HepG2 (cell line): ENCODE measurements around the gene ACSS1. TPM values are rescaled to one million over a fixed set of nuclear protein-coding genes. Genes with fewer than 3 reads are reported as not detected.

ENCODE experiments used
- CEBPG ChIP-seq: IDR thresholded peaks from 2 replicates; pipeline ENCODE4 v1.6.1; 2016
- MAZ ChIP-seq, 2 experiments: sonication (generic) in 1 of 2; formaldehyde crosslinking in 1 of 2; IDR thresholded peaks; 2 replicates each; pipeline versions ENCODE4 v1.5.0 to v1.6.1; 2012 to 2020; ENCODE audit warnings: low read depth in 2 of 2, mild to moderate bottlenecking in 2 of 2, borderline replicate concordance in 1 of 2, improper control_type of control experiment in 1 of 2, low read length in 1 of 2, missing genetic modification reagents in 1 of 2, moderate library complexity in 1 of 2
- MED13 ChIP-seq: sonication (generic); formaldehyde crosslinking; IDR thresholded peaks from 2 replicates; pipeline ENCODE4 v1.5.0; 2020; ENCODE audit warnings: missing genetic modification reagents
- NFYB ChIP-seq: sonication (generic); formaldehyde crosslinking; IDR thresholded peaks from 2 replicates; pipeline ENCODE4 v1.4.0; 2020; ENCODE audit warnings: missing genetic modification reagents
- ZBTB42 ChIP-seq: sonication (generic); formaldehyde crosslinking; IDR thresholded peaks from 2 replicates; pipeline ENCODE4 v1.5.0; 2020; ENCODE audit warnings: mild to moderate bottlenecking, missing genetic modification reagents
- ZC3H13 ChIP-seq: sonication (generic); formaldehyde crosslinking; IDR thresholded peaks from 2 replicates; pipeline ENCODE4 v1.8.1; 2023; ENCODE audit warnings: mild to moderate bottlenecking, missing genetic modification reagents, moderate library complexity
- ZNF264 ChIP-seq: sonication (generic); formaldehyde crosslinking; IDR thresholded peaks from 2 replicates; pipeline ENCODE4 v1.4.0; 2020; ENCODE audit warnings: missing genetic modification reagents
- ZNF292 ChIP-seq: sonication (generic); formaldehyde crosslinking; IDR thresholded peaks from 2 replicates; pipeline ENCODE4 v1.8.1; 2022; ENCODE audit warnings: mild to moderate bottlenecking, low read depth, missing genetic modification reagents, borderline replicate concordance
- ZNF350 ChIP-seq: sonication (generic); formaldehyde crosslinking; IDR thresholded peaks from 2 replicates; pipeline ENCODE4 v1.4.0; 2020; ENCODE audit warnings: mild to moderate bottlenecking, low read depth, missing genetic modification reagents, borderline replicate concordance
- ZNF546 ChIP-seq: sonication (generic); formaldehyde crosslinking; conservative IDR thresholded peaks from 2 replicates; pipeline ENCODE4 v1.8.1; 2023; ENCODE audit warnings: mild to moderate bottlenecking, missing genetic modification reagents
- ZNF577 ChIP-seq: sonication (generic); formaldehyde crosslinking; IDR thresholded peaks from 2 replicates; pipeline ENCODE4 v1.4.0; 2020; ENCODE audit warnings: mild to moderate bottlenecking, low read depth, missing genetic modification reagents, borderline replicate concordance
- ZNF672 ChIP-seq: sonication (generic); formaldehyde crosslinking; IDR thresholded peaks from 2 replicates; pipeline ENCODE4 v1.8.1; 2022; ENCODE audit warnings: missing genetic modification reagents
- ZSCAN25 ChIP-seq: sonication (generic); formaldehyde crosslinking; IDR thresholded peaks from 2 replicates; pipeline ENCODE4 v1.8.0; 2022; ENCODE audit warnings: mild to moderate bottlenecking, missing genetic modification reagents
- polyA plus RNA-seq, 8 experiments: library from polyadenylated mRNA; depleted of rRNA in 3 of 8; stranded (reverse) in 7 of 8; unstranded in 1 of 8; fragments of >200 nt; fragmentation: Illumina TruSeq in 4 of 8; extraction: Trizol in 4 of 8; gene quantifications; 2 replicates each; pipeline versions ENCODE4 v1.2.1 to v1.2.3, GENCODE V29; 2011 to 2016; ENCODE audit warnings: low read depth in 4 of 8, missing spikeins in 1 of 8, mixed read lengths in 1 of 8; ENCODE audit not compliant: insufficient read depth in 1 of 8
- total RNA-seq, 5 experiments: library from RNA; depleted of rRNA; stranded (reverse); fragments of >200 nt; fragmentation: Illumina TruSeq; extraction: Trizol; gene quantifications; 2 replicates each; pipeline ENCODE4 v1.2.3, GENCODE V29; 2016; ENCODE audit warnings: low read depth in 1 of 5
- TF ChIP-seq, protein P1 (sequence below), 2 experiments: sonication (generic) in 1 of 2; formaldehyde crosslinking in 1 of 2; IDR thresholded peaks; 2 replicates each; pipeline versions ENCODE4 v1.6.1 to v1.9.0; 2014 to 2022; ENCODE audit warnings: antibody characterized with exemption in 1 of 2, borderline replicate concordance in 1 of 2, inconsistent platforms in 1 of 2, low read depth in 1 of 2, missing genetic modification reagents in 1 of 2
- TF ChIP-seq, protein P2 (sequence below): sonication (generic); formaldehyde crosslinking; conservative IDR thresholded peaks from 2 replicates; pipeline ENCODE4 v1.8.0; 2022; ENCODE audit warnings: missing genetic modification reagents
- TF ChIP-seq, protein P3 (sequence below): sonication (generic); formaldehyde crosslinking; IDR thresholded peaks from 2 replicates; pipeline ENCODE4 v1.5.1; 2020; ENCODE audit warnings: mild to moderate bottlenecking, missing genetic modification reagents, borderline replicate concordance

Gene ACSS1
- total and polyA plus RNA-seq, 2 of the 13 experiments (the other 11 are each of a cell fraction or from before 2014, with no cell fraction given), result 15.2 to 41.6 TPM

DNA sequence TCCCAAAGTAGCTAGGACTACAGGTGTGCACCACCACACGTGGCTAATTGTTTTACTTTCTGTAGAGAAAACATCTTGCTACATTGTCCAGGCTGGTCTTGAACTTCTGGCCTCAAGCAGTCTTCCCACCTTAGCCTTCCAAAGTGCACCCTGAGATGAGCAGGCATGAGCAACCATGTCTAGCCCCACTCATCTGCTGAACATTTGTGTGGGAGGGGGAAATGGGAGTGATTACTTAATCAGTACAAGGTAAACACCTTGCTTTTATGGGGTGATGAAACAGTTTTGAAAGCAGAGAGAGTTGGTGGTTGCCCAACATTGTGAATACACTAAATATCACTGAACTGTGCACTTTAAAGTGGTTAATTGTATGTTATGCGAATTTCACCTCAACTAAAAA, 70.7 kb downstream of the ACSS1 start (continued):
- TF ChIP-seq, protein P1, sequence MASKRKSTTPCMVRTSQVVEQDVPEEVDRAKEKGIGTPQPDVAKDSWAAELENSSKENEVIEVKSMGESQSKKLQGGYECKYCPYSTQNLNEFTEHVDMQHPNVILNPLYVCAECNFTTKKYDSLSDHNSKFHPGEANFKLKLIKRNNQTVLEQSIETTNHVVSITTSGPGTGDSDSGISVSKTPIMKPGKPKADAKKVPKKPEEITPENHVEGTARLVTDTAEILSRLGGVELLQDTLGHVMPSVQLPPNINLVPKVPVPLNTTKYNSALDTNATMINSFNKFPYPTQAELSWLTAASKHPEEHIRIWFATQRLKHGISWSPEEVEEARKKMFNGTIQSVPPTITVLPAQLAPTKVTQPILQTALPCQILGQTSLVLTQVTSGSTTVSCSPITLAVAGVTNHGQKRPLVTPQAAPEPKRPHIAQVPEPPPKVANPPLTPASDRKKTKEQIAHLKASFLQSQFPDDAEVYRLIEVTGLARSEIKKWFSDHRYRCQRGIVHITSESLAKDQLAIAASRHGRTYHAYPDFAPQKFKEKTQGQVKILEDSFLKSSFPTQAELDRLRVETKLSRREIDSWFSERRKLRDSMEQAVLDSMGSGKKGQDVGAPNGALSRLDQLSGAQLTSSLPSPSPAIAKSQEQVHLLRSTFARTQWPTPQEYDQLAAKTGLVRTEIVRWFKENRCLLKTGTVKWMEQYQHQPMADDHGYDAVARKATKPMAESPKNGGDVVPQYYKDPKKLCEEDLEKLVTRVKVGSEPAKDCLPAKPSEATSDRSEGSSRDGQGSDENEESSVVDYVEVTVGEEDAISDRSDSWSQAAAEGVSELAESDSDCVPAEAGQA (IDR thresholded peaks at IDR 0.05; ENCODE audit: low read depth), result 0 out of 2 replicates have a peak, but pooled peaks have one; percentile 15
- TF ChIP-seq, protein P1 (CRISPR knock-in tag; IDR thresholded peaks at IDR 0.05; ENCODE audit: borderline replicate concordance), result no peak
- TF ChIP-seq ZNF350 (peak; percentile 68; the same call in 1 of the 2 replicates), ZBTB42 (CRISPR knock-in tag) (no peak), NFYB (CRISPR knock-in tag) (no peak), CEBPG (peak; percentile 98), ZNF292 (CRISPR knock-in tag) (peak; percentile 39; the same call in 1 of the 2 replicates), MED13 (CRISPR knock-in tag) (0 out of 2 replicates have a peak, but pooled peaks have one; percentile 21), ZC3H13 (CRISPR knock-in tag) (no peak), ZNF546 (CRISPR knock-in tag) (no peak), MAZ (IDR thresholded peaks at IDR 0.05; ENCODE audit: borderline replicate concordance, low read depth, low read length) (peak; percentile 47; the same call in 1 of the 2 replicates), MAZ (CRISPR knock-in tag; IDR thresholded peaks at IDR 0.05; ENCODE audit: low read depth) (peak; percentile 79; the same call in 1 of the 2 replicates), ZSCAN25 (CRISPR knock-in tag) (no peak), ZNF264 (CRISPR knock-in tag) (0 out of 2 replicates have a peak, but pooled peaks have one; percentile 77), ZNF672 (CRISPR knock-in tag) (no peak), ZNF577 (CRISPR knock-in tag) (no peak)
- TF ChIP-seq, protein P2, sequence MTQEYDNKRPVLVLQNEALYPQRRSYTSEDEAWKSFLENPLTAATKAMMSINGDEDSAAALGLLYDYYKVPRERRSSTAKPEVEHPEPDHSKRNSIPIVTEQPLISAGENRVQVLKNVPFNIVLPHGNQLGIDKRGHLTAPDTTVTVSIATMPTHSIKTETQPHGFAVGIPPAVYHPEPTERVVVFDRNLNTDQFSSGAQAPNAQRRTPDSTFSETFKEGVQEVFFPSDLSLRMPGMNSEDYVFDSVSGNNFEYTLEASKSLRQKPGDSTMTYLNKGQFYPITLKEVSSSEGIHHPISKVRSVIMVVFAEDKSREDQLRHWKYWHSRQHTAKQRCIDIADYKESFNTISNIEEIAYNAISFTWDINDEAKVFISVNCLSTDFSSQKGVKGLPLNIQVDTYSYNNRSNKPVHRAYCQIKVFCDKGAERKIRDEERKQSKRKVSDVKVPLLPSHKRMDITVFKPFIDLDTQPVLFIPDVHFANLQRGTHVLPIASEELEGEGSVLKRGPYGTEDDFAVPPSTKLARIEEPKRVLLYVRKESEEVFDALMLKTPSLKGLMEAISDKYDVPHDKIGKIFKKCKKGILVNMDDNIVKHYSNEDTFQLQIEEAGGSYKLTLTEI, result no peak
- TF ChIP-seq, protein P3, sequence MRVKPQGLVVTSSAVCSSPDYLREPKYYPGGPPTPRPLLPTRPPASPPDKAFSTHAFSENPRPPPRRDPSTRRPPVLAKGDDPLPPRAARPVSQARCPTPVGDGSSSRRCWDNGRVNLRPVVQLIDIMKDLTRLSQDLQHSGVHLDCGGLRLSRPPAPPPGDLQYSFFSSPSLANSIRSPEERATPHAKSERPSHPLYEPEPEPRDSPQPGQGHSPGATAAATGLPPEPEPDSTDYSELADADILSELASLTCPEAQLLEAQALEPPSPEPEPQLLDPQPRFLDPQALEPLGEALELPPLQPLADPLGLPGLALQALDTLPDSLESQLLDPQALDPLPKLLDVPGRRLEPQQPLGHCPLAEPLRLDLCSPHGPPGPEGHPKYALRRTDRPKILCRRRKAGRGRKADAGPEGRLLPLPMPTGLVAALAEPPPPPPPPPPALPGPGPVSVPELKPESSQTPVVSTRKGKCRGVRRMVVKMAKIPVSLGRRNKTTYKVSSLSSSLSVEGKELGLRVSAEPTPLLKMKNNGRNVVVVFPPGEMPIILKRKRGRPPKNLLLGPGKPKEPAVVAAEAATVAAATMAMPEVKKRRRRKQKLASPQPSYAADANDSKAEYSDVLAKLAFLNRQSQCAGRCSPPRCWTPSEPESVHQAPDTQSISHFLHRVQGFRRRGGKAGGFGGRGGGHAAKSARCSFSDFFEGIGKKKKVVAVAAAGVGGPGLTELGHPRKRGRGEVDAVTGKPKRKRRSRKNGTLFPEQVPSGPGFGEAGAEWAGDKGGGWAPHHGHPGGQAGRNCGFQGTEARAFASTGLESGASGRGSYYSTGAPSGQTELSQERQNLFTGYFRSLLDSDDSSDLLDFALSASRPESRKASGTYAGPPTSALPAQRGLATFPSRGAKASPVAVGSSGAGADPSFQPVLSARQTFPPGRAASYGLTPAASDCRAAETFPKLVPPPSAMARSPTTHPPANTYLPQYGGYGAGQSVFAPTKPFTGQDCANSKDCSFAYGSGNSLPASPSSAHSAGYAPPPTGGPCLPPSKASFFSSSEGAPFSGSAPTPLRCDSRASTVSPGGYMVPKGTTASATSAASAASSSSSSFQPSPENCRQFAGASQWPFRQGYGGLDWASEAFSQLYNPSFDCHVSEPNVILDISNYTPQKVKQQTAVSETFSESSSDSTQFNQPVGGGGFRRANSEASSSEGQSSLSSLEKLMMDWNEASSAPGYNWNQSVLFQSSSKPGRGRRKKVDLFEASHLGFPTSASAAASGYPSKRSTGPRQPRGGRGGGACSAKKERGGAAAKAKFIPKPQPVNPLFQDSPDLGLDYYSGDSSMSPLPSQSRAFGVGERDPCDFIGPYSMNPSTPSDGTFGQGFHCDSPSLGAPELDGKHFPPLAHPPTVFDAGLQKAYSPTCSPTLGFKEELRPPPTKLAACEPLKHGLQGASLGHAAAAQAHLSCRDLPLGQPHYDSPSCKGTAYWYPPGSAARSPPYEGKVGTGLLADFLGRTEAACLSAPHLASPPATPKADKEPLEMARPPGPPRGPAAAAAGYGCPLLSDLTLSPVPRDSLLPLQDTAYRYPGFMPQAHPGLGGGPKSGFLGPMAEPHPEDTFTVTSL, result peak; percentile 73; the same call in 1 of the 2 replicates
